VCaP (cell line): ENCODE data around the gene GNG8.

Experiments used
- H3K27ac ChIP-seq: fragments of 450-650 bp; 2 replicates; pipeline ENCODE4 v1.5.1; 2017
- TF ChIP-seq, protein P1 (sequence below): fragments of 450-650 bp; conservative IDR thresholded peaks from 2 replicates; pipeline ENCODE4 v1.5.1; 2017; ENCODE audit warnings: mild to moderate bottlenecking, moderate library complexity

GNG8 gene

DNA sequence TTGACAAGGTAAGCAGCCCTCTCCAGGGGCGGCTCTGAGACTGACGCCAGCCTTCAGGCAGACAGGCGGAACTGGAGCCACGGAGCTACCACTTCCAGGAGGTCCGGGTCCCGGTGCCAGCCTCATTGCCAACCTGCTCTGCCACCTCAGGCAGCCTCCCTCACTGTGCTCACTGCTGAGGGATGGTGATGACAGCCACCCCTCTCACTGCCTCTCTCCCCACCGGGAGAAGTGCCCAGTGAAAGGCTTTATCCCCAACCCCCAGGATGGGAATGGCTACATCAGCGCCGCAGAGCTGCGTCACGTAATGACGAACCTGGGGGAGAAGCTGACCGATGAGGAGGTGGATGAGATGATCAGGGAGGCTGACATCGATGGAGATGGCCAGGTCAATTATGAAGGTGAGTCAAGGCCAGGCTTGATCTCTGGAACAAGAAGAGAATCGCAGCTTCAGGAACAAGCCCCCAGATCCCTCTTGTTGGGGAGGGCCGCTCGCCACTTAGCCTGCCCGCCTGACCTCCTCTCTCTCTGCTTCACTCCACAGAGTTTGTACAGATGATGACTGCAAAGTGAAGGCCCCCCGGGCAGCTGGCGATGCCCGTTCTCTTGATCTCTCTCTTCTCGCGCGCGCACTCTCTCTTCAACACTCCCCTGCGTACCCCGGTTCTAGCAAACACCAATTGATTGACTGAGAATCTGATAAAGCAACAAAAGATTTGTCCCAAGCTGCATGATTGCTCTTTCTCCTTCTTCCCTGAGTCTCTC lies 27.2 kb downstream of the GNG8 start:
- TF ChIP-seq, protein P1, sequence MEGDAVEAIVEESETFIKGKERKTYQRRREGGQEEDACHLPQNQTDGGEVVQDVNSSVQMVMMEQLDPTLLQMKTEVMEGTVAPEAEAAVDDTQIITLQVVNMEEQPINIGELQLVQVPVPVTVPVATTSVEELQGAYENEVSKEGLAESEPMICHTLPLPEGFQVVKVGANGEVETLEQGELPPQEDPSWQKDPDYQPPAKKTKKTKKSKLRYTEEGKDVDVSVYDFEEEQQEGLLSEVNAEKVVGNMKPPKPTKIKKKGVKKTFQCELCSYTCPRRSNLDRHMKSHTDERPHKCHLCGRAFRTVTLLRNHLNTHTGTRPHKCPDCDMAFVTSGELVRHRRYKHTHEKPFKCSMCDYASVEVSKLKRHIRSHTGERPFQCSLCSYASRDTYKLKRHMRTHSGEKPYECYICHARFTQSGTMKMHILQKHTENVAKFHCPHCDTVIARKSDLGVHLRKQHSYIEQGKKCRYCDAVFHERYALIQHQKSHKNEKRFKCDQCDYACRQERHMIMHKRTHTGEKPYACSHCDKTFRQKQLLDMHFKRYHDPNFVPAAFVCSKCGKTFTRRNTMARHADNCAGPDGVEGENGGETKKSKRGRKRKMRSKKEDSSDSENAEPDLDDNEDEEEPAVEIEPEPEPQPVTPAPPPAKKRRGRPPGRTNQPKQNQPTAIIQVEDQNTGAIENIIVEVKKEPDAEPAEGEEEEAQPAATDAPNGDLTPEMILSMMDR = no peak
- no peak overlapping the region for H3K27ac ChIP-seq

- TF ChIP-seq, protein P1 = no peak
- no peak overlapping the region for H3K27ac ChIP-seq
These were observed 27.8 kb downstream of the GNG8 start for GRCh38 chr19:46608178-46608577.

DNA sequence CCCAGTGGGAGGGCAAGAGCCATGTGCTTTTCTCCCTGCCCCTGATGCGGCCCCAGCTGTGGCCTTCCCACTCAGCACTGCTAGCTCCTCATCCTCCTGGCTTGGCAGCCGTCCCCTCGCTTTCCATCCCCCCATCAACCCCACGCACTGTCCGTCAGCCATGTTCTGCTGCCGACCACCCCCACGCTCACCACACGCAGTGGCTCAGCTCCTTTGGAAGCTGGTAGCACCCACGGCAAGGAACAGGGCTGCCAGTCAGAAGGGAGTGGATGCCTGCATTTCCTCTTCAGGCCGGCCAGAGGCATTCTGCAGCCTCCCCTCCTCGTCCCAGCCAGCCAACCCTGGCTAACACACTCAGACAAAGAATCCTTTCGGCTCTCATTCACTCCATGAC lies 28.6 kb downstream of the GNG8 start:
- TF ChIP-seq, protein P1 = no peak
- H3K27ac ChIP-seq = no peak overlapping the region

DNA sequence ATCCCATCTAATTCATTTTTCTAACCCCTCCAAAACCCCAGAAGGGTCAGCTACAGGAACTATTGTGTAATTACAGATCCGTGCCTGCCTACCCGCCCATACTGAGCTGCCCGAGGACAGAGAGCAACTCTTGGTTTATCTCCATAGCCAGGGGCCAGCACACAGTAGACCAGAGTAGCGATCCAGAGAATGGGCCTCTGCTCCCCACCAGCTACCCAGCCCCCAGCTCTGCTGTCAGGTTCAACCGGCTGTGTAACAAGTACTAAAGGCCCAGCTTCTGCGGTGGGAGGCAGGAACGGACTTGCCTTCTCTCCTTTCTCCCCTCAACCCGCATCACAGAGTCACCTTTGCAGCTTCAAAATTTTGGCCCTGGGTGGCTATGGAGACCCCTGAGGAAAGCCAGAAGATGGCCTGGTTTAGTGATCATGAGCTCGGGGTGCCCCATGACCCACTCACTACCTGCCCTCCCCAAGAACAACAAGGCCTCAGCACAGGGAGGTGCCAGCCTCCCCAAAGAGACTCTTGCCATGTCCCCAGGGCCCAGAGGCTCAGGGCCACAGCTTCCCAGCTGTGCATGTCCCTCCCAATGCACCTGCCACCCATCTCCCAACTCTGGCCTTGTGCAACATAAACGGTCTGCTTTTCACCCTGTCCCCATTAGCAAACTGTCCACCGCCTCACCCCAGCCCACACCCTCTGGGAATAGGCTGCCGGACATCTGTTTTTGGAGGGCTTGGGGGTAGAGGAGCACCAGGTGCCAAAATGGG lies 29.1 kb downstream of the GNG8 start:
- 0 out of 2 replicates have a peak overlapping the region, but pooled peaks have one; percentile 99 for H3K27ac ChIP-seq

DNA sequence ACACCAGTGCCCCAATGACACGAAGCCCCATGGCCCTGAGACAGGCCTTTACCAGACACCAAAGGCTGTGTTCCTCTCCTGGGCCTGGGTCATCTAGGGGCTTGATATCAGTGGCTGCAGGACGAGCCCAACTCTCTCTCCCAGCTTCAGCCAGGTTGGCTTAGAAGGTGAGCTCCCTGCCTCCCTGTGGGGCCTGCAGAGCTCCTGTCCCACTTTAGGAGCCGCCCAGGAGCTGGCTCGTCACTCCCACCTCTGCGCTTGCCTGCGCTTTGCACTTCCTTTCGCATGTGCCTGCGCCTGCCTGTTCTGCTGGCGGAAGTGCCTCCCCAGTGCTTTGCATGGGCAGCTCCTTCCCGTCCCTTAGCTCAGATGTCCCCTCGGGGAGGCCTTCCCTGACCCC lies 30.0 kb downstream of the GNG8 start:
- TF ChIP-seq, protein P1 = no peak
- H3K27ac ChIP-seq = peak overlapping the region; percentile 99; the same call in 1 of the 2 replicates

More for the DNA sequence above, 29.1 kb downstream of the GNG8 start:
- TF ChIP-seq, protein P1 = no peak

DNA sequence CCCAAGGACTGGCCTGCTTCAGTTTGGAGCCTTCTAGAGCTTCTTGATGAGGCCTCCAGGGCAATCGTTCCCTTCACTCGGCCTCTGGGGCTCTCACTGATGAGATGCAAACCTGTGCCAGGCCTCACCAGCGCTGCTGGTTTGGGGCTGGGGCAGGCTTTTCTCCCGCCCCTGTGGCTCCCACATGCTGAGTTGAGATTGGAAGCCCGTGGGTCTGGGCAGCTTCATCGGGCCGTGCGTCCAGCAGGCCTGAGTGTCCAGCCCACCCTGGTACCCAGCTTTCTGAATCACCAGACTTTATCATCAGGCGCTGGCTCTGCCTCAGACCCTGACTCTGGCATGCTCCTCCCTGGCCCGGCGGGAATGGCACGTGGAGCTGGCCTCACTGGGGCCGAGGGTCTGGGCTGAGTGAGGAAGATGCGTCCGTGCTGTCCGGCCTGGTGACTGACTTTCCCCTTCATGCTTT lies 30.6 kb downstream of the GNG8 start:
- TF ChIP-seq, protein P1 = no peak
- peak overlapping the region; percentile 99; the same call in 1 of the 2 replicates for H3K27ac ChIP-seq

GRCh38 chr19:46604781-46605355 lies 31.1 kb downstream of the GNG8 start:
- TF ChIP-seq, protein P1 = no peak; the same call in 1 of the 2 replicates
- peak overlapping the region; percentile 99; the same call in 1 of the 2 replicates for H3K27ac ChIP-seq
